Measurements from ENCODE around the gene NATD1. TPM values are rescaled to one million over a fixed set of nuclear protein-coding genes. Genes with fewer than 3 reads are reported as not detected.

The NATD1 gene
- polyA plus RNA-seq, 1 donor: 11.2 TPM

- DNase-seq: no peak
Observed at GRCh38 chr17:21217346-21217745, 35.9 kb downstream of the NATD1 start.

- no peak for DNase-seq
Observed at GRCh38 chr17:21215935-21216334, 37.3 kb downstream of the NATD1 start.

- no peak for DNase-seq
Observed at GRCh38 chr17:21214777-21215541, 38.3 kb downstream of the NATD1 start.

- DNase-seq: peak; percentile 93
Observed at GRCh38 chr17:21214015-21214776, 39.0 kb downstream of the NATD1 start, which contains the start of gene TMEM11. Gene TMEM11, minus strand, starts transcription at chr17:21214161. Its CDS starts 9 bp downstream, at chr17:21214152.

GRCh38 chr17:21213638-21214014 is 39.6 kb downstream of the NATD1 start:
- DNase-seq: no peak

- DNase-seq: no peak
Observed at GRCh38 chr17:21212826-21213637, 40.2 kb downstream of the NATD1 start.

GRCh38 chr17:21211825-21212479 is 41.3 kb downstream of the NATD1 start:
- DNase-seq: no peak

GRCh38 chr17:21210411-21211076 is 42.7 kb downstream of the NATD1 start:
- DNase-seq: no peak

GRCh38 chr17:21209511-21210175 is 43.6 kb downstream of the NATD1 start:
- no peak for DNase-seq

GRCh38 chr17:21208352-21208751 is 44.9 kb downstream of the NATD1 start:
- DNase-seq: no peak

- no peak for DNase-seq
Observed at GRCh38 chr17:21204935-21205334, 48.3 kb downstream of the NATD1 start.

GRCh38 chr17:21202512-21202911 is 50.7 kb downstream of the NATD1 start:
- DNase-seq: no peak

- no peak for DNase-seq
Observed at GRCh38 chr17:21201874-21202273, 51.3 kb downstream of the NATD1 start.

- no peak for DNase-seq
Observed at GRCh38 chr17:21201298-21201595, 52.0 kb downstream of the NATD1 start.

GRCh38 chr17:21200590-21201297 is 52.5 kb downstream of the NATD1 start:
- DNase-seq: no peak

GRCh38 chr17:21199856-21200255 is 53.4 kb downstream of the NATD1 start:
- DNase-seq: no peak

GRCh38 chr17:21199311-21199710 is 53.9 kb downstream of the NATD1 start:
- no peak for DNase-seq

GRCh38 chr17:21198411-21198810 is 54.8 kb downstream of the NATD1 start:
- no peak for DNase-seq

GRCh38 chr17:21196126-21196525 is 57.1 kb downstream of the NATD1 start:
- no peak for DNase-seq

GRCh38 chr17:21194703-21195102 is 58.5 kb downstream of the NATD1 start:
- DNase-seq: no peak

All from left kidney (tissue), 2 donors.